Spleen (tissue), 11 donors: ENCODE data around the gene PDGFA. TPM values are rescaled to one million over a fixed set of nuclear protein-coding genes. Genes with fewer than 3 reads are reported as not detected.
A peak's percentile ranks its signal among the peaks of the same experiment; 100 is the strongest.

Experiments
- DNase-seq: peaks from one replicate; pipeline ENCODE4 v3.0.0-alpha.2; 2020
- H3K27ac ChIP-seq, 8 donors: fragments of 200-600 bp; sonication (generic) in 7 of 8; 1 replicate in 4 of 8; 2 replicates in 4 of 8; pipeline versions ENCODE4 v1.5.0 to v1.8.0; 2016 to 2021; ENCODE audit warnings: inconsistent platforms in 4 of 8, mild to moderate bottlenecking in 4 of 8, moderate library complexity in 1 of 8
- H3K27me3 ChIP-seq, 7 donors: fragments of 200-600 bp; sonication (generic) in 6 of 7; replicated peaks in 1 of 7; 1 replicate in 4 of 7; 2 replicates in 3 of 7; pipeline versions ENCODE4 v1.5.0 to v1.8.0; 2016 to 2021; ENCODE audit warnings: inconsistent platforms in 3 of 7, mild to moderate bottlenecking in 1 of 7
- H3K36me3 ChIP-seq, 6 donors: fragments of 200-600 bp; sonication (generic) in 5 of 6; 1 replicate in 4 of 6; 2 replicates in 2 of 6; pipeline versions ENCODE4 v1.5.0 to v1.8.0; 2016 to 2021; ENCODE audit warnings: inconsistent platforms in 2 of 6
- H3K4me1 ChIP-seq, 6 donors: fragments of 200-600 bp; sonication (generic) in 5 of 6; 1 replicate in 3 of 6; 2 replicates in 3 of 6; pipeline versions ENCODE4 v1.5.0 to v1.8.0; 2016 to 2021; ENCODE audit warnings: inconsistent platforms in 3 of 6
- H3K4me3 ChIP-seq, 8 donors: fragments of 200-600 bp; sonication (generic) in 7 of 8; 1 replicate in 4 of 8; 2 replicates in 4 of 8; pipeline versions ENCODE4 v1.5.0 to v1.8.0; 2016 to 2021; ENCODE audit warnings: inconsistent platforms in 4 of 8, mild to moderate bottlenecking in 4 of 8, moderate library complexity in 2 of 8
- H3K9me3 ChIP-seq, 8 donors: fragments of 200-600 bp; sonication (generic) in 7 of 8; 1 replicate in 4 of 8; 2 replicates in 4 of 8; pipeline versions ENCODE4 v1.5.0 to v1.8.0; 2016 to 2021; ENCODE audit warnings: inconsistent platforms in 4 of 8
- POLR2A ChIP-seq, 3 donors: fragments of 450-650 bp; IDR thresholded peaks; one replicate each; pipeline ENCODE4 v1.5.1; 2017; ENCODE audit warnings: antibody characterized with exemption in 3 of 3, mild to moderate bottlenecking in 1 of 3
- POLR2AphosphoS5 ChIP-seq, 3 donors: sonication (generic); formaldehyde crosslinking; IDR thresholded peaks; one replicate each; pipeline ENCODE4 v1.5.1; 2017; ENCODE audit warnings: antibody characterized with exemption in 3 of 3
- WGBS, 5 donors: extraction: QIAGEN DNeasy Blood & Tissue Kit in 3 of 5; methylation state at CpG; one replicate each; pipeline versions ENCODE4 v1.1.5 to v1.1.7; 2013 to 2018; 5-methylcytosine and 5-hydroxymethylcytosine counted together
- intact Hi-C: fragments of 100-400 bp; cut with DNase I; formaldehyde crosslinking; loops from one replicate; pipeline ENCODE4 v1.15.0; 2023; ENCODE audit warnings: low total_unique reads
- polyA plus RNA-seq, 3 donors: library from polyadenylated mRNA; stranded (reverse); fragments of 200-250 nt; gene quantifications; one replicate each; pipeline ENCODE4 v1.2.1, GENCODE V29; 2013
- total RNA-seq, 7 donors: library from RNA; depleted of rRNA in 3 of 7; stranded (reverse); fragments of >200 nt in 3 of 7; fragmentation: NEBNext Ultra II Directional in 4 of 7; extraction: Animal tissue kit (Norgen Biotek cat#: 25700) in 4 of 7; gene quantifications; one replicate each; pipeline versions ENCODE4 v1.1.0 to v1.2.1, GENCODE V29; 2016 to 2021
- TF ChIP-seq, protein P1 (sequence below), 11 experiments: fragments of 200-600 bp in 7 of 11; fragments of 450-650 bp in 4 of 11; sonication (generic) in 4 of 11; IDR thresholded peaks in 8 of 11; conservative IDR thresholded peaks in 3 of 11; 1 replicate in 7 of 11; 2 replicates in 4 of 11; pipeline versions ENCODE4 v1.4.0 to v1.8.0; 2016 to 2021; ENCODE audit warnings: antibody characterized with exemption in 11 of 11, inconsistent platforms in 4 of 11, mild to moderate bottlenecking in 1 of 11
- donor health status: healthy with polysubstance abuse.
- donor health status: DM: no; HTN: no; CAD: no; lungs with moderate emphysema.
- donor health status: DM: no; HTN: no; CAD: no.
- donor health status: Bipolar disorder and iron deficiency.
- donor health status: healthy.
- donor health status: DM: no; HTN: no; CAD: no.
- donor health status: DM: yes; HTN: yes; CAD: no.

Gene PDGFA
- total and polyA plus RNA-seq, 10 donors = 6.1 to 49.5 (median 19.9) TPM

DNA sequence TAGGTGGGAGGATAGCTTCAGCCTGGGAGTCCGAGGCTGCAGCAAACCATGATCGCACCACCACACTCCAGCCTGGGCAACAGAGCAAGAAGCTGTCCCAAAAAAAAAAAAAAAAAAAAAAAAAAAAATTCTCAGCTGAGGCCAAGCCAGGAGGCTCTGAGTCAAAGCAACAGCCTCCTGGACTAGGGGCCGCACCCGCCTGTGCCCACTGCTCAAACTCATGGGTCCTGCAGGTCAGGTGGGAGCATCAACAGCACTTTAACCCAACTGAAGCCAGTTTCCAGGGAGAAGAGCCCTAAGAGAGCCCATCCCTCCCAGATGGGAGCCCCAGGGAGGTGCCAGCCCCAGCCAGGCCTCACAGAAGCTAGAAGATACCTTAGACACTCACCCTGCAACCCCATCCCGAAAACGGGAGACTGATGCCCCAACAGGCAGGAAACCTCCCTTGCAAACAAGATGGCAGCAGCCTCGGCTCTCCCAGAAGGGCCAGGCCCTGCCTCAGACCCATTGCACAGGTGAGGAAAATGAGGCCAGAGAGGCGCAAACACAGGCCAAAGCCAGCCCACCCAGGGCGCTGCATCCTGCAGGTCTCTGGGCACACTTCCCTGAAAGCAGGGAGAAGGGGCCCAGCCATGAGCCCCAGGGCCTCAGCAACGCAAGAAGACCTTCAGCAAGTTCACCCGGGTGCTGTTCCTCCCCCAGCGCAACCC lies 11.0 kb downstream of the PDGFA start:
- TF ChIP-seq POLR2A (IDR thresholded peaks at IDR 0.05) = no peak
- TF ChIP-seq, protein P1, sequence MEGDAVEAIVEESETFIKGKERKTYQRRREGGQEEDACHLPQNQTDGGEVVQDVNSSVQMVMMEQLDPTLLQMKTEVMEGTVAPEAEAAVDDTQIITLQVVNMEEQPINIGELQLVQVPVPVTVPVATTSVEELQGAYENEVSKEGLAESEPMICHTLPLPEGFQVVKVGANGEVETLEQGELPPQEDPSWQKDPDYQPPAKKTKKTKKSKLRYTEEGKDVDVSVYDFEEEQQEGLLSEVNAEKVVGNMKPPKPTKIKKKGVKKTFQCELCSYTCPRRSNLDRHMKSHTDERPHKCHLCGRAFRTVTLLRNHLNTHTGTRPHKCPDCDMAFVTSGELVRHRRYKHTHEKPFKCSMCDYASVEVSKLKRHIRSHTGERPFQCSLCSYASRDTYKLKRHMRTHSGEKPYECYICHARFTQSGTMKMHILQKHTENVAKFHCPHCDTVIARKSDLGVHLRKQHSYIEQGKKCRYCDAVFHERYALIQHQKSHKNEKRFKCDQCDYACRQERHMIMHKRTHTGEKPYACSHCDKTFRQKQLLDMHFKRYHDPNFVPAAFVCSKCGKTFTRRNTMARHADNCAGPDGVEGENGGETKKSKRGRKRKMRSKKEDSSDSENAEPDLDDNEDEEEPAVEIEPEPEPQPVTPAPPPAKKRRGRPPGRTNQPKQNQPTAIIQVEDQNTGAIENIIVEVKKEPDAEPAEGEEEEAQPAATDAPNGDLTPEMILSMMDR (IDR thresholded peaks at IDR 0.05 in 8 of 11, conservative IDR thresholded peaks at IDR 0.05 in 3 of 11) = no peak
- no peak for TF ChIP-seq POLR2AphosphoS5 (IDR thresholded peaks at IDR 0.05)
- peak; percentile 73 for DNase-seq
- intact Hi-C loops = no loop called here
- H3K27ac ChIP-seq = no peak overlapping the region
- peaks cover 0 to 99% (median 11%) of the 10 kb centered on the region in 6 donors for H3K36me3 ChIP-seq
- no peak overlapping the region for H3K4me3 ChIP-seq
- H3K9me3 ChIP-seq = no peaks in the 10 kb centered on the region
- 88 to 95% (median 93%) methylated on average over 9 to 12 of the region's 12 CpGs for WGBS, 5 donors
- H3K27me3 ChIP-seq = no peaks in the 10 kb centered on the region
- H3K4me1 ChIP-seq = peaks cover 0 to 12% (median 4%) of the 10 kb centered on the region in 6 donors

DNA sequence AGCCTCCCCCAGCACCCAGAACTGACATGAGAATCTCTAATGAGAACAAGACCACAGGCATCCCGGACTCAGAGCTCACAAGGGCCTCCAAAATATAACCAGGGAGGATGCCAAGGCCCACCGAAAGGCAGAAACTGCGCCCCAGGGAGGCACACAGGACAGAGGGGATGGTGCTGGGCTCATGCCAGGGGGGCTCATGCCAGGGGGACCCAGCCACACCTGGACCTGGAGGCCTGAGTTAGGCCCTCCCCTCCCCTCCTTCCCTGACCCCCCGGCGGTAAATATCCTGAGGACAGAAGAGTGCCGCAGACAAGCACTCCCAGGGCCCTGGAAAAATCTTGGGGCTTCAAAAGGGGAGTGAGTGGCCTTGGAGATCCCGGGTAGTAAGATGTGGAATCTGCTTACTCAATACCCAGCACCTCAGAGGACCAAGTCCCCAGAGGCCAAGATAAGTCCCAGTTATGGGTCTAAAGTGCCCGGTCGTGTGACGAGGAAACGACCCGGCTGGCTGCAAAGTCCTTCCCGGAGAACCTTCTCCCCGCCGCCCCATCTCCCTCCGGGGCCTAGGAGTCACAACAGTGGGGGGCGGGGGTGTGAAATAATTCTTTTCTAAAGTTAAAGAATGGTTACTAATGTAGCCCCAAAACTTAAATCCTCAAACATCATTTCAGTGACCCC lies 11.9 kb downstream of the PDGFA start:
- H3K4me1 ChIP-seq = peaks cover 0 to 4% (median under 1%) of the 10 kb centered on the region in 6 donors
- no peaks in the 10 kb centered on the region for H3K27me3 ChIP-seq
- no peaks in the 10 kb centered on the region for H3K9me3 ChIP-seq
- peak; percentile 41 for DNase-seq
- 82 to 91% (median 89%) methylated on average over 14 to 17 of the region's 17 CpGs for WGBS, 5 donors
- intact Hi-C loops = no loop called here
- peak overlapping the region in 1 of 8 donors; percentile 21 for H3K27ac ChIP-seq
- H3K4me3 ChIP-seq = no peak overlapping the region
- TF ChIP-seq, protein P1 (IDR thresholded peaks at IDR 0.05 in 8 of 11, conservative IDR thresholded peaks at IDR 0.05 in 3 of 11) = no peak
- TF ChIP-seq POLR2AphosphoS5 (IDR thresholded peaks at IDR 0.05) = no peak
- TF ChIP-seq POLR2A (IDR thresholded peaks at IDR 0.05) = no peak
- peaks cover 0 to 99% (median 11%) of the 10 kb centered on the region in 6 donors for H3K36me3 ChIP-seq

DNA sequence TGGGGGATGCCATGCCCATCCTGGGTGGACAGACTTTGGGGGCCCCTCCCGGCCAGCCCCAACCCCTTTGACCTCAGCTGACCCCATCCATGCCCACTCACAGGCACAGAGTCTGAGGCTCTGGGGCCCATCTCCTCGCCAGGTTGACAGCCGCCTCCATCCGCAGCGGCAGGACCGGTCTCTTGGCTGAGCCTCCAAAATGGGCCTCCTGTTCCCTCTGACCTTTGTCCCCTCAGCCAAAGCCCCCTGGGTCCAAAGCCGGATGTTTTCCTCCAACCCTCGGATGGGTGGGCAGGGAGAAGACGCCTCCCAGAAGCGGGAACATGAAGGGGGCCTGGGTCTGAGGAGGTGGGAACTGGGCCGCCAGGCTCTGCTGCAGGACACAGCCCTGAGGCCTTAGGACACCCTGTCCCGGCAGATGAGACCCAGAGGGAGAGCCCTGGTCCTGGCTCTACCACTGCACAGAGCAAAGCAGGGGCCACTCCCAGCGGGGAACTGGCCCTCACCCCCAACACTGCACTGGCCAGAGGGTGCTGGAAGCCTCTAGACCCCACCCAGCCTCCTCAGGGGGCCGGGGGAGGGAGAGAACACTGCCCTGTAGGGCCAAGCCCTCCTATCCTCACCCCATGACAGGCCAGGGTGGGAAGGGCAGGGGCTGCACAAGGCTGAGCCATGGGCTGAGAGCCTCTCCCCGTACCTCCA lies 12.6 kb downstream of the PDGFA start:
- intact Hi-C loops = no loop called here
- no peak for TF ChIP-seq POLR2AphosphoS5 (IDR thresholded peaks at IDR 0.05)
- TF ChIP-seq POLR2A (IDR thresholded peaks at IDR 0.05) = no peak
- TF ChIP-seq, protein P1 (IDR thresholded peaks at IDR 0.05 in 8 of 11, conservative IDR thresholded peaks at IDR 0.05 in 3 of 11) = no peak
- peak overlapping the region in 1 of 8 donors; percentile 21 for H3K27ac ChIP-seq

More for the DNA sequence above, 12.6 kb downstream of the PDGFA start:
- Histone ChIP-seq H3K4me1 (no peaks in the 10 kb centered on the region), H3K4me3 (no peak overlapping the region), H3K9me3 (no peaks in the 10 kb centered on the region), H3K36me3 (peaks cover 0 to 94% (median 11%) of the 10 kb centered on the region in 6 donors), H3K27me3 (no peaks in the 10 kb centered on the region)
- WGBS, 5 donors = 86 to 89% (median 88%) methylated on average over 10 to 15 of the region's 15 CpGs
- DNase-seq = peak; percentile 67
